Liver (tissue), 9 donors: ENCODE results near the gene CEP128. TPM values are rescaled to one million over a fixed set of nuclear protein-coding genes. Genes with fewer than 3 reads are reported as not detected.

Experiments used
- DNase-seq: peaks from one replicate; pipeline ENCODE4 v3.0.0-alpha.2; 2017; ENCODE audit warnings: low spot score
- H3K27ac ChIP-seq, 2 donors: one replicate each; pipeline ENCODE4 v1.7.0; 2013; ENCODE audit warnings: inconsistent platforms in 2 of 2, low read length in 2 of 2, control low read depth in 1 of 2, low read depth in 1 of 2, mild to moderate bottlenecking in 1 of 2
- H3K27me3 ChIP-seq, 4 donors: one replicate each; pipeline versions ENCODE4 v1.6.1 to v1.7.0; 2013; ENCODE audit warnings: low read length in 3 of 4, inconsistent platforms in 1 of 4, mild to moderate bottlenecking in 1 of 4, moderate library complexity in 1 of 4; ENCODE audit not compliant: control insufficient read depth in 4 of 4, insufficient read depth in 4 of 4
- H3K36me3 ChIP-seq, 4 donors: one replicate each; pipeline versions ENCODE4 v1.6.1 to v1.7.0; 2013; ENCODE audit warnings: low read length in 3 of 4, mild to moderate bottlenecking in 3 of 4, low read depth in 1 of 4, moderate library complexity in 1 of 4; ENCODE audit not compliant: control insufficient read depth in 4 of 4, insufficient read depth in 3 of 4
- H3K4me1 ChIP-seq, 4 donors: one replicate each; pipeline versions ENCODE4 v1.6.1 to v1.7.0; 2013; ENCODE audit warnings: low read length in 3 of 4, mild to moderate bottlenecking in 3 of 4, moderate library complexity in 1 of 4; ENCODE audit not compliant: control insufficient read depth in 4 of 4, insufficient read depth in 4 of 4
- H3K4me3 ChIP-seq, 3 donors: one replicate each; pipeline versions ENCODE4 v1.6.1 to v1.7.0; 2013; ENCODE audit warnings: low read length in 3 of 3, control low read depth in 1 of 3, low read depth in 1 of 3, mild to moderate bottlenecking in 1 of 3
- H3K9ac ChIP-seq, 2 donors: one replicate each; pipeline ENCODE4 v1.7.0; 2013; ENCODE audit warnings: low read length in 2 of 2, mild to moderate bottlenecking in 2 of 2, moderate library complexity in 2 of 2, control low read depth in 1 of 2, low read depth in 1 of 2
- H3K9me3 ChIP-seq, 4 donors: one replicate each; pipeline versions ENCODE4 v1.6.1 to v1.7.0; 2013; ENCODE audit warnings: low read length in 3 of 4; ENCODE audit not compliant: control insufficient read depth in 4 of 4
- EGR1 ChIP-seq, 2 donors: IDR thresholded peaks; 2 replicates each; pipeline ENCODE4 v1.6.1; 2016 to 2018; ENCODE audit warnings: antibody characterized with exemption in 2 of 2, low read depth in 2 of 2
- FOXA2 ChIP-seq: IDR thresholded peaks from 2 replicates; pipeline ENCODE4 v1.6.1; 2016; ENCODE audit warnings: antibody characterized with exemption
- GABPA ChIP-seq, 2 donors: IDR thresholded peaks in 1 of 2; conservative IDR thresholded peaks in 1 of 2; 2 replicates each; pipeline ENCODE4 v1.6.1; 2016; ENCODE audit warnings: antibody characterized with exemption in 2 of 2, mild to moderate bottlenecking in 1 of 2, moderate library complexity in 1 of 2
- HNF4G ChIP-seq: IDR thresholded peaks from 2 replicates; pipeline ENCODE4 v1.6.1; 2016; ENCODE audit warnings: antibody characterized with exemption
- JUND ChIP-seq, 2 donors: IDR thresholded peaks; 2 replicates each; pipeline ENCODE4 v1.6.1; 2016; ENCODE audit warnings: antibody characterized with exemption in 2 of 2
- NR2F2 ChIP-seq: IDR thresholded peaks from 2 replicates; pipeline ENCODE4 v1.6.1; 2016; ENCODE audit warnings: antibody characterized with exemption
- RAD21 ChIP-seq, 2 donors: IDR thresholded peaks; 2 replicates each; pipeline ENCODE4 v1.6.1; 2016; ENCODE audit warnings: antibody characterized with exemption in 2 of 2, mild to moderate bottlenecking in 2 of 2
- REST ChIP-seq: IDR thresholded peaks from 2 replicates; pipeline ENCODE4 v1.6.1; 2016; ENCODE audit warnings: antibody characterized with exemption, mild to moderate bottlenecking
- ZBTB33 ChIP-seq: IDR thresholded peaks from 2 replicates; pipeline ENCODE4 v1.6.1; 2016; ENCODE audit warnings: antibody characterized with exemption
- WGBS: extraction: QIAGEN DNeasy Blood & Tissue Kit; methylation state at CpG from one replicate; pipeline ENCODE4 v1.1.7; 2013; 5-methylcytosine and 5-hydroxymethylcytosine counted together
- polyA plus RNA-seq, 2 donors: library from polyadenylated mRNA; stranded (reverse) in 1 of 2; unstranded in 1 of 2; fragments of 200-250 nt in 1 of 2; fragments of >200 nt in 1 of 2; fragmentation: Nextera tagmentation in 1 of 2; extraction: Ambion mirVana in 1 of 2; gene quantifications; one replicate each; pipeline versions ENCODE4 v1.2.1 to v1.2.3, GENCODE V29; 2013 to 2015
- total RNA-seq, 2 donors: library from RNA; depleted of rRNA; stranded (reverse); fragments of >200 nt; gene quantifications; one replicate each; pipeline ENCODE4 v1.2.3, GENCODE V29; 2014
- TF ChIP-seq, protein P1 (sequence below): IDR thresholded peaks from 2 replicates; pipeline ENCODE4 v1.6.1; 2016; ENCODE audit warnings: antibody characterized with exemption
- donor health status: healthy.
- donor health status: healthy.
- donor health status: healthy.
- donor health status: healthy.
- donor health status: healthy.

Gene CEP128
- total and polyA plus RNA-seq, 4 donors: 0.27 to 3.8 (median 1.4) TPM

DNA sequence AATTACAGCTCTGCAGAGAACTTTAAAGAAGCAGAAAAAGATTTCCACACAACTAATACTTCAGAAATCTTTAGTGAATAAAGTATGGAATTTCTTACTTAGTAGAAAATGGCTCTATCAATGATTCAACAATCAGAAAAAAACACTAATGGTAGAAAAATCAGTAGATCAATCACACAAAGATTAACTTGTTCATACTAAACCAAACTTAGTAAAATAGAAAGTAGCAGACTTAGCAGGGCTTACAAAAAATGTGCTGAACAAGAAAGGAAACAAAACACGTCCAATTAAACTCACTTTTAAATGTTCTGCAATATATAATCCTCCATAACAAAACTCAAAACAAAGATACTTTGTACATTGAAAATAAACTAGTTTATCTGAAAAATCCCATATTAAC, 38.9 kb downstream of the CEP128 start:
- no peak for DNase-seq
- no peak overlapping the region for H3K9ac ChIP-seq
- no peaks in the 10 kb centered on the region for H3K4me1 ChIP-seq
- WGBS: 90% methylated on average over 1 of the region's 1 CpG
- no peak overlapping the region for H3K4me3 ChIP-seq
- no peaks in the 10 kb centered on the region for H3K9me3 ChIP-seq
- H3K27ac ChIP-seq: no peak overlapping the region
- H3K27me3 ChIP-seq: no peaks in the 10 kb centered on the region
- no peaks in the 10 kb centered on the region for H3K36me3 ChIP-seq
- TF ChIP-seq ZBTB33: no peak
- TF ChIP-seq, protein P1, sequence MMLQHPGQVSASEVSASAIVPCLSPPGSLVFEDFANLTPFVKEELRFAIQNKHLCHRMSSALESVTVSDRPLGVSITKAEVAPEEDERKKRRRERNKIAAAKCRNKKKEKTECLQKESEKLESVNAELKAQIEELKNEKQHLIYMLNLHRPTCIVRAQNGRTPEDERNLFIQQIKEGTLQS: no peak
- no peak for TF ChIP-seq GABPA (IDR thresholded peaks at IDR 0.05 in 1 of 2, conservative IDR thresholded peaks at IDR 0.05 in 1 of 2)
- TF ChIP-seq HNF4G: no peak
- TF ChIP-seq FOXA2: no peak
- no peak for TF ChIP-seq NR2F2
- TF ChIP-seq RAD21 (IDR thresholded peaks at IDR 0.05): no peak

DNA sequence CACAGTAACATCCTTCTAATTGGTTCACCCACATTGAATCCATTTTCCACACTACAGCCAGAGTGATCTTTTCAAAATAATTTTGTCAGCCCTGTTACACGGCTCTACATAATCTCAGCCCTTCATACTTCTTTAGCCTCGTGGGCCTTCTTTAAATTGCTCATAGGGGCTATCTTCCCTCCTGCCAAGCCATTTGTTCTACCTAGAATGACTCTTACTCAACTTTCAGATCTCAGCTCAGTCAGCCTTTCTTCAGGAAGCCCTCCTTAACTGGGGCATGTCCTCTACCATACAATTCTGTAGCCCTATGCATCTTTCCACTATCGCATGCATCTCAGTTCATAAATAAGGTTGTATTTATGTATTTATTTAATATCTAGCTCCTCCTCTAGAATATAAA, 39.7 kb downstream of the CEP128 start:
- Histone ChIP-seq H3K36me3 (no peaks in the 10 kb centered on the region), H3K9ac (no peak overlapping the region), H3K4me3 (no peak overlapping the region), H3K27ac (no peak overlapping the region), H3K9me3 (no peaks in the 10 kb centered on the region), H3K4me1 (no peaks in the 10 kb centered on the region), H3K27me3 (no peaks in the 10 kb centered on the region)
- 91% methylated on average over 3 of the region's 3 CpGs for WGBS
- TF ChIP-seq JUND (IDR thresholded peaks at IDR 0.05) (no peak), HNF4G (no peak), EGR1 (IDR thresholded peaks at IDR 0.05; ENCODE audit: low read depth in 2 of 2) (no peak), REST (no peak)
- no peak for DNase-seq

- H3K4me3 ChIP-seq: no peak overlapping the region
- H3K36me3 ChIP-seq: no peaks in the 10 kb centered on the region
- no peak for DNase-seq
- H3K9ac ChIP-seq: no peak overlapping the region
- H3K4me1 ChIP-seq: no peaks in the 10 kb centered on the region
- H3K27me3 ChIP-seq: no peaks in the 10 kb centered on the region
- 88% methylated on average over 3 of the region's 3 CpGs for WGBS
- no peak for TF ChIP-seq REST
- H3K27ac ChIP-seq: no peak overlapping the region
- H3K9me3 ChIP-seq: no peaks in the 10 kb centered on the region
Observed at GRCh38 chr14:80901260-80901659, 40.3 kb downstream of the CEP128 start.
